ENCODE results near the gene MOXD1. TPM values are rescaled to one million over a fixed set of nuclear protein-coding genes. Genes with fewer than 3 reads are reported as not detected.
A peak's percentile ranks its signal among the peaks of the same experiment; 100 is the strongest.

The MOXD1 gene
- total RNA-seq, 1 experiment from 2014 or later = 1.0 TPM

GRCh38 chr6:132404736-132405135 is 3.5 kb upstream of the MOXD1 start:
- H3K27ac ChIP-seq (ENCODE audit: low read depth, low read length) = no peak overlapping the region
- ATAC-seq (no peak), DNase-seq (ENCODE audit: low read depth, low spot score) (no peak)
- no peaks in the 10 kb centered on the region for H3K9me3 ChIP-seq (ENCODE audit: control insufficient read depth in 1 of 2, insufficient read depth in 1 of 2, low read depth in 1 of 2, low read length in 2 of 2)
- H3K4me1 ChIP-seq (ENCODE audit: control insufficient read depth in 1 of 2, insufficient read depth in 2 of 2, low read length in 2 of 2) = peaks cover 9 to 10% of the 10 kb centered on the region in 2 experiments
- ChIA-PET CTCF (interaction anchor here (1.2 to 1.5 kb wide), 2 partner anchors 12 to 14 kb away, joined by 3 to 8 read pairs; no protein-coding TSS in a partner anchor), RAD21 (ENCODE audit: low non-redundant PET in 1 of 2, low total read pairs in 2 of 2, uncharacterized antibody in 2 of 2, unreplicated experiment in 2 of 2) (no interaction called here), POLR2A (interaction anchor here (0.8 kb wide), 1 partner anchor 108 kb away, joined by 3 read pairs; the partner anchor contains the start of gene STX7)
- no peak overlapping the region for H3K9ac ChIP-seq (ENCODE audit: low read length)
- H3K36me3 ChIP-seq (ENCODE audit: control insufficient read depth in 1 of 2, insufficient read depth in 2 of 2, low read length in 2 of 2) = no peaks in the 10 kb centered on the region
- no peaks in the 10 kb centered on the region for H3K9me2 ChIP-seq (ENCODE audit: insufficient read depth)
- H3K4me2 ChIP-seq (ENCODE audit: low read length) = peak overlapping the region; percentile 15; the same call in 1 of the 2 replicates
- H3K4me3 ChIP-seq (replicated peaks in 1 of 2; ENCODE audit: low read depth in 1 of 2, low read length in 2 of 2) = no peak overlapping the region
- no peaks in the 10 kb centered on the region for H4K20me1 ChIP-seq (ENCODE audit: insufficient read depth)
- TF ChIP-seq ATF3 (IDR thresholded peaks at IDR 0.05) (no peak), EGR1 (IDR thresholded peaks at IDR 0.05; ENCODE audit: low read depth) (no peak), FOSL1 (IDR thresholded peaks at IDR 0.05; ENCODE audit: low read depth) (no peak), ZBTB33 (IDR thresholded peaks at IDR 0.05; ENCODE audit: extremely low read depth, insufficient replicate concordance, low read length) (no peak), ELF1 (IDR thresholded peaks at IDR 0.05; ENCODE audit: borderline replicate concordance, low read depth) (no peak), ZFX (IDR thresholded peaks at IDR 0.05) (no peak), SRF (IDR thresholded peaks at IDR 0.05; ENCODE audit: low read depth) (no peak), CBX3 (IDR thresholded peaks at IDR 0.05; ENCODE audit: low read depth) (no peak), REST (IDR thresholded peaks at IDR 0.05; ENCODE audit: low read depth) (no peak), ZNF274 (IDR thresholded peaks at IDR 0.05; ENCODE audit: low read depth, low read length) (no peak), SP1 (IDR thresholded peaks at IDR 0.05; ENCODE audit: low read depth) (no peak), JUND (IDR thresholded peaks at IDR 0.05) (no peak), EZH2phosphoT487 (IDR thresholded peaks at IDR 0.05; ENCODE audit: borderline replicate concordance) (no peak), POLR2A (IDR thresholded peaks at IDR 0.05; ENCODE audit: borderline replicate concordance, extremely low read depth, insufficient read depth, insufficient read length) (no peak), TCF7L2 (IDR thresholded peaks at IDR 0.05; ENCODE audit: borderline replicate concordance, extremely low read depth, insufficient read depth, insufficient read length) (no peak), MAX (IDR thresholded peaks at IDR 0.05) (no peak), CEBPB (IDR thresholded peaks at IDR 0.05; ENCODE audit: low read depth) (no peak), SIN3A (IDR thresholded peaks at IDR 0.05; ENCODE audit: low read depth) (no peak), POLR2AphosphoS5 (IDR thresholded peaks at IDR 0.05; ENCODE audit: low read depth, low read length) (no peak)
- intact Hi-C loops (cut with micrococcal nuclease) = no loop called here
- BruUV-seq (replicated peaks) = no TSS peak
- no peaks in the 10 kb centered on the region for H3K79me2 ChIP-seq (ENCODE audit: insufficient read depth, low read length)
- no peaks in the 10 kb centered on the region for H3K27me3 ChIP-seq (ENCODE audit: insufficient read depth, low read length)
- H2AFZ ChIP-seq (ENCODE audit: low read depth, low read length, poor library complexity, severe bottlenecking) = peak overlapping the region; percentile 19

All from HCT116 (cell line).